ENCODE results near the gene NES.

DNA sequence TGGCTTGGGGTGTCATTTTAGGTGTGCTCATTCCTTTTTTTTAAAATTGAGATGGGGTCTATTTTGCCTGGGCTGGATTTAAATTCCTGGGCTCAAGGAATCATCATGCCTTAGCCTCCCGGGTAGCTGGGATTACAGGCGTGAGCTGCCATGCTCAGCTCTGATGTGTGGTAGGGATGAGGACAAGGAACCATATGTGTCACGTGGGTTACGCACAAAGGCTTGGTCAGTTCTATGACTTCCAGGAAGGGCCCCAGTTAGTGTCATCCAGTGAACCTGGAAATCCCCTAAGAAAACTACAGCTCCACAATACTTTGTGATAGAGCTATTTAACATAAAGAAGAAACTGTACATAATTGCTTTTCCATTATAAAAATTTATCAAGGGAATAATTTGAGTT lies 44.3 kb upstream of the NES start:
- TF ChIP-seq POLR2A (IDR thresholded peaks at IDR 0.05; ENCODE audit: extremely low read depth, insufficient read length): no peak
- TF ChIP-seq, protein P1, sequence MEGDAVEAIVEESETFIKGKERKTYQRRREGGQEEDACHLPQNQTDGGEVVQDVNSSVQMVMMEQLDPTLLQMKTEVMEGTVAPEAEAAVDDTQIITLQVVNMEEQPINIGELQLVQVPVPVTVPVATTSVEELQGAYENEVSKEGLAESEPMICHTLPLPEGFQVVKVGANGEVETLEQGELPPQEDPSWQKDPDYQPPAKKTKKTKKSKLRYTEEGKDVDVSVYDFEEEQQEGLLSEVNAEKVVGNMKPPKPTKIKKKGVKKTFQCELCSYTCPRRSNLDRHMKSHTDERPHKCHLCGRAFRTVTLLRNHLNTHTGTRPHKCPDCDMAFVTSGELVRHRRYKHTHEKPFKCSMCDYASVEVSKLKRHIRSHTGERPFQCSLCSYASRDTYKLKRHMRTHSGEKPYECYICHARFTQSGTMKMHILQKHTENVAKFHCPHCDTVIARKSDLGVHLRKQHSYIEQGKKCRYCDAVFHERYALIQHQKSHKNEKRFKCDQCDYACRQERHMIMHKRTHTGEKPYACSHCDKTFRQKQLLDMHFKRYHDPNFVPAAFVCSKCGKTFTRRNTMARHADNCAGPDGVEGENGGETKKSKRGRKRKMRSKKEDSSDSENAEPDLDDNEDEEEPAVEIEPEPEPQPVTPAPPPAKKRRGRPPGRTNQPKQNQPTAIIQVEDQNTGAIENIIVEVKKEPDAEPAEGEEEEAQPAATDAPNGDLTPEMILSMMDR (IDR thresholded peaks at IDR 0.05; ENCODE audit: low read depth, low read length): no peak
